ENCODE measurements around the gene OR10S1. TPM values are rescaled to one million over a fixed set of nuclear protein-coding genes. Genes with fewer than 3 reads are reported as not detected.

OR10S1 gene
- total and polyA plus RNA-seq, 2 donors (not counting 3 experiments of a cell fraction or from before 2014, with no cell fraction given) = not detected

- POLR2A ChIA-PET = no interaction called here
- intact Hi-C loops (cut with micrococcal nuclease) (no loop called here), dilution Hi-C loops (cut with MboI; ENCODE audit: extremely low pct_ligation_motif_present, low sequenced_read_pairs) (no loop called here)
- H3K4me2 ChIP-seq (ENCODE audit: insufficient read depth, low read length) = no peak within 1 kb of the TSS
- FAIRE-seq (no peak), DNase-seq (ENCODE audit: low read depth, low spot score) (no peak)
- TF ChIP-seq JUN (IDR thresholded peaks at IDR 0.05; ENCODE audit: borderline replicate concordance, insufficient read depth, insufficient read length, low read depth) (no peak), EZH2 (IDR thresholded peaks at IDR 0.05; ENCODE audit: borderline replicate concordance, low read depth, low read length, severe bottlenecking) (no peak), FOS (IDR thresholded peaks at IDR 0.05; ENCODE audit: borderline replicate concordance, insufficient read depth, low read length) (no peak), POLR2A (IDR thresholded peaks at IDR 0.05; ENCODE audit: low read depth, low read length) (no peak), MYC (IDR thresholded peaks at IDR 0.05; ENCODE audit: low read depth, low read length) (no peak), POLR2AphosphoS5 (IDR thresholded peaks at IDR 0.05; ENCODE audit: insufficient read depth, low read depth, low read length) (no peak), GATA2 (IDR thresholded peaks at IDR 0.05; ENCODE audit: insufficient read depth, insufficient read length, low read depth, low read length) (no peak)
- TF ChIP-seq, protein P1, sequence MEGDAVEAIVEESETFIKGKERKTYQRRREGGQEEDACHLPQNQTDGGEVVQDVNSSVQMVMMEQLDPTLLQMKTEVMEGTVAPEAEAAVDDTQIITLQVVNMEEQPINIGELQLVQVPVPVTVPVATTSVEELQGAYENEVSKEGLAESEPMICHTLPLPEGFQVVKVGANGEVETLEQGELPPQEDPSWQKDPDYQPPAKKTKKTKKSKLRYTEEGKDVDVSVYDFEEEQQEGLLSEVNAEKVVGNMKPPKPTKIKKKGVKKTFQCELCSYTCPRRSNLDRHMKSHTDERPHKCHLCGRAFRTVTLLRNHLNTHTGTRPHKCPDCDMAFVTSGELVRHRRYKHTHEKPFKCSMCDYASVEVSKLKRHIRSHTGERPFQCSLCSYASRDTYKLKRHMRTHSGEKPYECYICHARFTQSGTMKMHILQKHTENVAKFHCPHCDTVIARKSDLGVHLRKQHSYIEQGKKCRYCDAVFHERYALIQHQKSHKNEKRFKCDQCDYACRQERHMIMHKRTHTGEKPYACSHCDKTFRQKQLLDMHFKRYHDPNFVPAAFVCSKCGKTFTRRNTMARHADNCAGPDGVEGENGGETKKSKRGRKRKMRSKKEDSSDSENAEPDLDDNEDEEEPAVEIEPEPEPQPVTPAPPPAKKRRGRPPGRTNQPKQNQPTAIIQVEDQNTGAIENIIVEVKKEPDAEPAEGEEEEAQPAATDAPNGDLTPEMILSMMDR (IDR thresholded peaks at IDR 0.05; ENCODE audit: extremely low read depth in 1 of 2, insufficient read depth in 1 of 2, low read depth in 1 of 2, low read length in 2 of 2) = no peak
- TF ChIP-seq, protein P2, sequence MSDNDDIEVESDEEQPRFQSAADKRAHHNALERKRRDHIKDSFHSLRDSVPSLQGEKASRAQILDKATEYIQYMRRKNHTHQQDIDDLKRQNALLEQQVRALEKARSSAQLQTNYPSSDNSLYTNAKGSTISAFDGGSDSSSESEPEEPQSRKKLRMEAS (IDR thresholded peaks at IDR 0.05; ENCODE audit: insufficient read depth, insufficient read length) = no peak
- no peaks in the 10 kb centered on the region for H3K36me3 ChIP-seq (ENCODE audit: control insufficient read depth in 2 of 2, extremely low read depth in 1 of 2, insufficient read depth in 2 of 2, low read length in 2 of 2)
- no TSS peak for BruUV-seq (replicated peaks)
- no peak within 1 kb of the TSS for H2AFZ ChIP-seq (ENCODE audit: low read depth, low read length)
- H3K27me3 ChIP-seq (ENCODE audit: control insufficient read depth in 2 of 2, insufficient read depth in 2 of 2, low read length in 2 of 2) = no peaks in the 10 kb centered on the region
- H3K9me3 ChIP-seq (replicated peaks; ENCODE audit: control insufficient read depth, insufficient read depth, low read length) = no peaks in the 10 kb centered on the region
- no peaks in the 10 kb centered on the region for H3K9me1 ChIP-seq (replicated peaks; ENCODE audit: control insufficient read depth, extremely low read depth, insufficient read depth, low read length)
- no peaks in the 10 kb centered on the region for H4K20me1 ChIP-seq (replicated peaks; ENCODE audit: control insufficient read depth, extremely low read depth, insufficient read depth, low read length)
- no peak within 1 kb of the TSS for H3K4me3 ChIP-seq (replicated peaks in 1 of 3; ENCODE audit: insufficient read depth in 1 of 3, low read depth in 1 of 3, low read length in 3 of 3)
- H3K27ac ChIP-seq (ENCODE audit: insufficient read depth, low read depth, low read length) = no peak within 1 kb of the TSS
- H3K4me1 ChIP-seq (ENCODE audit: control insufficient read depth, extremely low read depth, insufficient read depth, low read length) = no peaks in the 10 kb centered on the region
- no peak within 1 kb of the TSS for H3K9ac ChIP-seq (replicated peaks; ENCODE audit: extremely low read depth, insufficient read depth, low read length)
- CTCF ChIA-PET = no interaction called here
- H3K79me2 ChIP-seq (ENCODE audit: control insufficient read depth, insufficient read depth, low read length) = no peaks in the 10 kb centered on the region
These were observed 33.8 kb downstream of the OR10S1 start, which contains the start of gene OR6T1 for GRCh38 chr11:123943738-123944137. TSS of gene OR6T1 (minus strand) at chr11:123943838. CDS start at chr11:123943838, 0 bp downstream.
